GM23248 (cell line): ENCODE results near the gene MYO16.

Experiments
- EZH2 ChIP-seq: fragments of 200-600 bp; sonication (generic); IDR thresholded peaks from 2 replicates; pipeline ENCODE4 v1.6.1; 2018; ENCODE audit warnings: antibody characterized with exemption, mild to moderate bottlenecking; ENCODE audit not compliant: insufficient read depth, poor library complexity, severe bottlenecking
- EZH2phosphoT487 ChIP-seq: fragments of 200-600 bp; sonication (generic); IDR thresholded peaks from 2 replicates; pipeline ENCODE4 v1.6.1; 2018; ENCODE audit warnings: antibody characterized with exemption, moderate library complexity, mild to moderate bottlenecking, low read depth; ENCODE audit not compliant: insufficient read depth

- TF ChIP-seq EZH2phosphoT487 (no peak), EZH2 (no peak)
Observed at GRCh38 chr13:109244566-109244965, 615.2 kb downstream of the MYO16 start.
